ENCODE results near the gene C16orf74. TPM values are rescaled to one million over a fixed set of nuclear protein-coding genes. Genes with fewer than 3 reads are reported as not detected.
A peak's percentile ranks its signal among the peaks of the same experiment; 100 is the strongest.

Gene C16orf74
- total RNA-seq (1 to 10 TPM in 3 of 4 donors, not detected in 1; 1.1 to 8.3 (median 1.4) TPM), polyA plus RNA-seq (1 to 10 TPM in 2 of 3 donors, under 1 TPM in 1; 0.60 to 8.1 (median 1.4) TPM)

DNA sequence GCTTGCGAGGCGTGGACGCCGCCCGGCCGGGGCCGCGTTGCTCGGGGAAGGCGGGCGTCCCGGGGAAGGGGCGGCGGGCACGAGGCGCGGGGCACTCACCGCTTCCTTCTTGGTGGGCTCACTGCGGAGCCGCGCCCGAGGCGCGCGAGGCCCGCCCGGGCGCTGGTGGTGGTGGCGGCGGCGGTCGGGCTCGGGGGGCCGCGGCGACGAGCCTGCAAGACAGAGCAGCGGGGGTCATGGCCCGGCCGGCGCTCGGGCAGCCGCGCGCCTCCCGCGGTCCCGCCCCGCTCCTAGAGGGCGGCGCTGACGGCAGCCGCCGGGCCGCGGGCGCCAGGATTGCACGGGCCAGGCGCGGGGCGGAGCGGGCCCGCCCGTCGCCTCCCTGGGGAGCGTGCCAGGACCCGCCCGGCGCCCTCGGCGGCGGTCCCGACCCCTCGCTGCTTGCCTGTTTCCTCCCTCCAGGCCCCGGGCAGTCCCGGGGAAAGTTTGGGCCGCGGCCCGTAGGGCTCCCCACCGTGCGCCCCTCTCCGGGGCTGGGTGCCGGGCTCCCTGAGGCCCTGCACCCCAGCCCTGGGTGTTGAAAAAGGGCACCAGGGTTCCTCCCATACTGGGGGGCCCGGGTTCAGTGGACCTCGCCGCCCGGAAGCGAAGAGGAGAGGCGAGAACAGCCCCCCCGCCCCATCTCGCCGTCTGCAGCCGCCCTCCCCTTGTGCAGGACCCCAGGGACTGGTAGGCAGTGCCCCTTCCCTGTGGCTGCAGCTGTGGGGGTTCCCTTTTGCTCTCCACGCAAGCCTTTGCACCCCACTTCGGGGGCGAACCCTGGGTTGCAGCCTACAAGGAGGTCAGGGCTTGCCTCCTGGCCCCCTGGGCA, at the start of gene C16orf74:
Gene C16orf74, minus strand, starts transcription at position 270 of the 871 bp plus-strand sequence. CDS start 15,879 bp downstream, outside the sequence.
- H3K27ac ChIP-seq, result peak within 1 kb of the TSS in 1 of 4 donors; percentile 16
- peaks cover 0 to 7% (median 3%) of the 10 kb centered on the region in 3 donors for H3K27me3 ChIP-seq
- intact Hi-C loops (cut with DNase I), result loop anchor here (5.0 kb wide), 1 partner anchor 46 kb away; the partner anchor contains the start of genes COX4I1 and EMC8
- peaks cover 0 to 35% (median 32%) of the 10 kb centered on the region in 4 donors for H3K4me1 ChIP-seq
- TF ChIP-seq POLR2A (IDR thresholded peaks at IDR 0.05) (no peak), POLR2AphosphoS5 (IDR thresholded peaks at IDR 0.05) (no peak), EP300 (IDR thresholded peaks at IDR 0.05) (no peak)
- TF ChIP-seq, protein P1, sequence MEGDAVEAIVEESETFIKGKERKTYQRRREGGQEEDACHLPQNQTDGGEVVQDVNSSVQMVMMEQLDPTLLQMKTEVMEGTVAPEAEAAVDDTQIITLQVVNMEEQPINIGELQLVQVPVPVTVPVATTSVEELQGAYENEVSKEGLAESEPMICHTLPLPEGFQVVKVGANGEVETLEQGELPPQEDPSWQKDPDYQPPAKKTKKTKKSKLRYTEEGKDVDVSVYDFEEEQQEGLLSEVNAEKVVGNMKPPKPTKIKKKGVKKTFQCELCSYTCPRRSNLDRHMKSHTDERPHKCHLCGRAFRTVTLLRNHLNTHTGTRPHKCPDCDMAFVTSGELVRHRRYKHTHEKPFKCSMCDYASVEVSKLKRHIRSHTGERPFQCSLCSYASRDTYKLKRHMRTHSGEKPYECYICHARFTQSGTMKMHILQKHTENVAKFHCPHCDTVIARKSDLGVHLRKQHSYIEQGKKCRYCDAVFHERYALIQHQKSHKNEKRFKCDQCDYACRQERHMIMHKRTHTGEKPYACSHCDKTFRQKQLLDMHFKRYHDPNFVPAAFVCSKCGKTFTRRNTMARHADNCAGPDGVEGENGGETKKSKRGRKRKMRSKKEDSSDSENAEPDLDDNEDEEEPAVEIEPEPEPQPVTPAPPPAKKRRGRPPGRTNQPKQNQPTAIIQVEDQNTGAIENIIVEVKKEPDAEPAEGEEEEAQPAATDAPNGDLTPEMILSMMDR (IDR thresholded peaks at IDR 0.05), result no peak
- 3 to 5% methylated on average over 96 of the region's 96 CpGs for WGBS, 2 donors
- no peaks in the 10 kb centered on the region for H3K36me3 ChIP-seq
- peak within 1 kb of the TSS; percentile 32 to 68 (median 58) for H3K4me3 ChIP-seq
- no peak for DNase-seq
- no peaks in the 10 kb centered on the region for H3K9me3 ChIP-seq

DNA sequence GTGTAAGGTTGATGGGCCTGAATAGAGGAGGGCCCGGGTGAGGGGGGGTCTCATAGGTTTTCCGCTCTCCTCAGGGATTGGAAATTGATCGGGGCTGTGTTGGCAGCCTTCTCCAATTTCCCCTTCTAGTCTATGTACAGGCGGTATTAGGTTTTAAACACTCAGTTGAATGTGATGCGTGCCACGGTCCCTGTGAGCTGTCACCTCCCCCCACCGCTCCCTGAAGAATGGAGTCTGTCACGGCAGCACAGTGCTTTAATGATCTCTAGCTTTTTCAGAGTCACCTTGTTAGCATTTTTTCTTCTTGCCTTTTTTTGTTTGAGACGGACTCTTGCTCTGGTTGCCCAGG, 49.4 kb upstream of the C16orf74 start:
- Histone ChIP-seq H3K27ac (peak overlapping the region; percentile 88 to 99 (median 94)), H3K27me3 (no peaks in the 10 kb centered on the region), H3K4me1 (peaks cover 0 to 39% (median 29%) of the 10 kb centered on the region in 4 donors), H3K4me3 (peak overlapping the region; percentile 76 to 100 (median 97)), H3K9me3 (no peaks in the 10 kb centered on the region), H3K36me3 (peaks cover 18 to 60% (median 30%) of the 10 kb centered on the region in 4 donors)
- no peak for TF ChIP-seq POLR2A (IDR thresholded peaks at IDR 0.05)
- TF ChIP-seq POLR2AphosphoS5 (IDR thresholded peaks at IDR 0.05), result no peak
- TF ChIP-seq EP300 (IDR thresholded peaks at IDR 0.05), result no peak
- TF ChIP-seq, protein P1 (IDR thresholded peaks at IDR 0.05), result no peak
- no peak for DNase-seq
- intact Hi-C loops (cut with DNase I), result no loop called here
- 4 to 16% methylated on average over 9 of the region's 9 CpGs for WGBS, 2 donors

DNA sequence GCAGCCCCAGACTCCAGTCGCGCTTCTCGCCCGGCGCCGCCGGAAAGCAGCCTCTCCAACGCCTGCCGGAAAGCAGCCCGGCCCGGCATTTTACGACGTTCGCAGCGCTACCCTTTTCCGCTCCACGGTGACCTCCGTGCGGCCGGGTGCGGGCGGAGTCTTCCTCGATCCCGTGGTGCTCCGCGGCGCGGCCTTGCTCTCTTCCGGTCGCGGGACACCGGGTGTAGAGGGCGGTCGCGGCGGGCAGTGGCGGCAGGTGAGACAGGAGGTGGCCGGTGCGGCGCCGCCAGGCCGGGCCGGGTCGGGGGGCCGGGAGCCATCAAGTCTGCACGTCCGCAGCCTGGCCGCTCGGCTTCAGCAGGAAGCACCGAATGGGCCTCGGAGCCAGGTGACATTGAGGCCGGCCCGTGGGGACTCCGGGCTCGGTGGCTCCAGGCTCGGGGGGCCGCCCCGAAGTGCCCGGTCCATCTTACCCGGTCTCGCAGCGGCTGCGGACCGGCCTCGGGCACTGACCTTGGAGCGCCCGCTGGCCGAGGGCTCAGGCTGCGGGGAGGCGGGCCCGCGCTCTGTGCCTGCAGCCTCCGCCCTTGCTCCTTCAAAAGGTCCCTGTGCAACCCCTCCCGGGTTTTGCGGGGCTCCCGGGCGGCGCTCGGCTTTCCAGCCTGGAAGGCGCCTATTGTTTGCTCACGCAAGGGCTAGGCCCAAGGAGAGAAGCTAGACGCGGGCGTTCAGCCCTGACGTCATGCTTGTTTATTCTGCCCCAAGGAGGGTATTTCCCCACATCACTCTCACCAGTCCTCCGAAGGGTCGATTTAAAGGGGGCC, 48.8 kb upstream of the C16orf74 start, which contains the start of the genes COX4I1 and EMC8:
Gene COX4I1, plus strand, starts transcription at position 199 of the 824 bp plus-strand sequence. CDS start 1,511 bp downstream, outside the sequence.
Gene EMC8, minus strand, starts transcription at position 48 of the 824 bp plus-strand sequence. CDS start 249 bp downstream, outside the sequence.
- H3K9me3 ChIP-seq, result no peaks in the 10 kb centered on the region
- peaks cover 12 to 60% (median 27%) of the 10 kb centered on the region in 4 donors for H3K36me3 ChIP-seq
- DNase-seq, result peak; percentile 97
- WGBS, 2 donors, result 0% methylated on average over 87 of the region's 87 CpGs
- intact Hi-C loops (cut with DNase I), result loop anchor here (5.0 kb wide), 1 partner anchor 47 kb away; the partner anchor contains the start of gene C16orf74
- TF ChIP-seq, protein P1 (IDR thresholded peaks at IDR 0.05), result no peak
- TF ChIP-seq POLR2A (IDR thresholded peaks at IDR 0.05), result peak; percentile 77 to 82
- peak; percentile 90 to 97 (median 93) for TF ChIP-seq POLR2AphosphoS5 (IDR thresholded peaks at IDR 0.05)
- TF ChIP-seq EP300 (IDR thresholded peaks at IDR 0.05), result peak in 1 of 4 donors; percentile 85
- H3K4me3 ChIP-seq, result peak within 1 kb of the TSS; percentile 76 to 100 (median 97)
- H3K4me1 ChIP-seq, result peaks cover 0 to 39% (median 29%) of the 10 kb centered on the region in 4 donors
- peak within 1 kb of the TSS; percentile 88 to 99 (median 94) for H3K27ac ChIP-seq
- H3K27me3 ChIP-seq, result no peaks in the 10 kb centered on the region

DNA sequence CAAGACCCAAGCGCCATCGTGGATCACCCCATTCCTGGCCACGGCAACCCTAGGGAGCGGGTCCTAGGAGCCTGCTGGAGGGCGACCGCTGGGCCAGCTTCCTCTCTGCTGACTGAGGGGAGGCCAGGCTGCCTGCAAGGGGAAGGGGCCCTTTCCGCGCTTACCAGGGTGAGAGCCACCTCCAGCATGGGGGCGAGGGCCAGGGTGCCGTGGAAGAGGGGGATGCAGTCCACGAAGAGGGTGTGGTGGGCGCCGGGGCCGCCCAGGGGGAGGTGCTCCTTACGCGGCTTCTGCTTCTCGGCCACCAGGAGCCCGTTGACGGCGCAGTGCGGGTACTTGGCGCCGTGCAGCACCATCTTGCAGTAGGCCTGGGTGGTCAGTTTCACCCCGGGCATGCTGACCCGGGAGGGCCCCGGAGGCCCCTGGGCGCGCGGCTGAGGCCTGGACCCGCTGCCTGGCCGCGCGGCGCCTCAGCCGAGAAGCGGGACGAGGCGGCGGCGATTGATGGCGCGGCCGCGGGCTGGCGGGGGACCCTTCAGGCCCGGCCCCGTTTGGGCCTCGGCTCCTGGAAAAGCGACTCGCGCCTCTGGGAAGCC, 48.1 kb upstream of the C16orf74 start:
- peak overlapping the region; percentile 88 to 99 (median 94) for H3K27ac ChIP-seq
- H3K27me3 ChIP-seq, result no peaks in the 10 kb centered on the region
- no peak for TF ChIP-seq EP300 (IDR thresholded peaks at IDR 0.05)
- TF ChIP-seq POLR2A (IDR thresholded peaks at IDR 0.05), result no peak
- TF ChIP-seq POLR2AphosphoS5 (IDR thresholded peaks at IDR 0.05), result no peak
- TF ChIP-seq, protein P1 (IDR thresholded peaks at IDR 0.05), result no peak
- 0 to 1% methylated on average over 51 of the region's 51 CpGs for WGBS, 2 donors
- H3K36me3 ChIP-seq, result peaks cover 9 to 58% (median 25%) of the 10 kb centered on the region in 4 donors
- peaks cover 0 to 39% (median 29%) of the 10 kb centered on the region in 4 donors for H3K4me1 ChIP-seq
- H3K4me3 ChIP-seq, result peak overlapping the region; percentile 76 to 100 (median 97)
- intact Hi-C loops (cut with DNase I), result loop anchor here (5.0 kb wide), 1 partner anchor 47 kb away; the partner anchor contains the start of gene C16orf74
- H3K9me3 ChIP-seq, result no peaks in the 10 kb centered on the region
- no peak for DNase-seq
